B cell (primary cell): ENCODE measurements around the gene H6PD. TPM values are rescaled to one million over a fixed set of nuclear protein-coding genes. Genes with fewer than 3 reads are reported as not detected.

Experiments used
- ATAC-seq: fragments of 200-7000 bp; cut with Tn5 transposase; one replicate; pipeline ENCODE4 v1.10.0; 2021; ENCODE audit warnings: low read depth, mild to moderate bottlenecking, moderate number of reproducible peaks, moderate library complexity
- CTCF ChIA-PET: fragments of 350-600 bp; sonication (Branson Sonifier 250); formaldehyde crosslinking; loops from one replicate; lab custom pipeline; 2021; ENCODE audit warnings: antibody characterized with exemption, inconsistent platforms; lab: Charles Lee
- POLR2A ChIA-PET: fragments of 350-600 bp; sonication (Branson Sonifier 250); formaldehyde crosslinking; loops from one replicate; lab custom pipeline; 2021; ENCODE audit warnings: antibody characterized with exemption; lab: Charles Lee
- DNase-seq: peaks from one replicate; pipeline ENCODE4 v3.0.0; 2013
- H2AFZ ChIP-seq: 2 replicates; pipeline ENCODE4 v1.6.1; 2012; ENCODE audit warnings: mild to moderate bottlenecking, low read depth, low read length; ENCODE audit not compliant: insufficient read depth, poor library complexity, severe bottlenecking
- H3K27ac ChIP-seq, 2 donors: 1 replicate in 1 of 2; 2 replicates in 1 of 2; pipeline ENCODE4 v1.5.1; 2012 to 2013; ENCODE audit warnings: low read length in 2 of 2, mild to moderate bottlenecking in 2 of 2, moderate library complexity in 1 of 2
- H3K27me3 ChIP-seq, 4 experiments: fragments of 200-600 bp in 1 of 4; sonication (generic) in 1 of 4; replicated peaks in 1 of 4; 1 replicate in 2 of 4; 2 replicates in 2 of 4; pipeline versions ENCODE4 v1.6.1 to v1.7.0; 2013 to 2016; ENCODE audit warnings: low read length in 3 of 4, mild to moderate bottlenecking in 2 of 4, mixed read lengths in 1 of 4, moderate library complexity in 1 of 4; ENCODE audit not compliant: insufficient read depth in 4 of 4, control insufficient read depth in 3 of 4; ENCODE audit errors: control extremely low read depth in 1 of 4
- H3K36me3 ChIP-seq, 2 experiments: replicated peaks in 1 of 2; 1 replicate in 1 of 2; 2 replicates in 1 of 2; pipeline versions ENCODE4 v1.6.1 to v1.7.1; 2013; ENCODE audit warnings: low read length in 1 of 2; ENCODE audit not compliant: insufficient read depth in 2 of 2, control insufficient read depth in 1 of 2; ENCODE audit errors: control extremely low read depth in 1 of 2, extremely low read depth in 1 of 2
- H3K4me1 ChIP-seq, 2 donors: fragments of 200-600 bp in 1 of 2; sonication (generic) in 1 of 2; 1 replicate in 1 of 2; 2 replicates in 1 of 2; pipeline versions ENCODE4 v1.5.1 to v1.6.1; 2013 to 2017; ENCODE audit warnings: low read length in 2 of 2; ENCODE audit not compliant: control insufficient read depth in 2 of 2, insufficient read depth in 2 of 2
- H3K4me2 ChIP-seq: replicated peaks from 2 replicates; pipeline ENCODE3; 2012; ENCODE audit warnings: mild to moderate bottlenecking, low read depth, low read length; ENCODE audit not compliant: poor library complexity, severe bottlenecking
- H3K4me3 ChIP-seq, 5 experiments: fragments of 200-600 bp in 1 of 5; sonication (generic) in 1 of 5; 1 replicate in 3 of 5; 2 replicates in 2 of 5; pipeline versions ENCODE4 v1.5.1 to v1.7.0; 2011 to 2016; ENCODE audit warnings: low read length in 4 of 5, mild to moderate bottlenecking in 4 of 5, low read depth in 2 of 5, control low read depth in 1 of 5, moderate library complexity in 1 of 5; ENCODE audit not compliant: insufficient read depth in 1 of 5; ENCODE audit errors: control extremely low read depth in 1 of 5, extremely low read depth in 1 of 5
- H3K79me2 ChIP-seq: fragments of 200-600 bp; sonication (generic); one replicate; pipeline ENCODE4 v1.6.0; 2016; ENCODE audit warnings: low read length; ENCODE audit not compliant: control insufficient read depth, insufficient read depth
- H3K9ac ChIP-seq: fragments of 200-600 bp; sonication (generic); 2 replicates; pipeline ENCODE4 v1.6.1; 2017; ENCODE audit warnings: mild to moderate bottlenecking, low read length, moderate library complexity
- H3K9me3 ChIP-seq, 3 donors: one replicate each; pipeline versions ENCODE4 v1.6.1 to v1.7.1; 2013; ENCODE audit warnings: low read length in 2 of 3; ENCODE audit not compliant: control insufficient read depth in 2 of 3, insufficient read depth in 1 of 3; ENCODE audit errors: control extremely low read depth in 1 of 3
- H4K20me1 ChIP-seq: 2 replicates; pipeline ENCODE4 v1.6.0; 2012; ENCODE audit warnings: mild to moderate bottlenecking, low read length; ENCODE audit not compliant: insufficient read depth, control insufficient read depth, poor library complexity, severe bottlenecking
- H3K27ac Mint-ChIP-seq: one replicate; pipeline ENCODE4 v1.8.0; 2021; ENCODE audit warnings: mixed read lengths
- H3K27me3 Mint-ChIP-seq: one replicate; pipeline ENCODE4 v1.8.0; 2021; ENCODE audit warnings: mixed read lengths
- H3K4me1 Mint-ChIP-seq: one replicate; pipeline ENCODE4 v1.8.0; 2021; ENCODE audit warnings: mixed read lengths
- H3K4me3 Mint-ChIP-seq: one replicate; pipeline ENCODE4 v1.8.0; 2021; ENCODE audit warnings: mixed read lengths
- H3K9me3 Mint-ChIP-seq: one replicate; pipeline ENCODE4 v1.8.0; 2022; ENCODE audit warnings: mixed read lengths; ENCODE audit not compliant: insufficient read depth
- CTCF ChIP-seq: fragments of 200-600 bp; IDR thresholded peaks from one replicate; pipeline ENCODE4 v1.8.0; 2022; ENCODE audit warnings: antibody characterized with exemption, mild to moderate bottlenecking
- EZH2 ChIP-seq: IDR thresholded peaks from 2 replicates; pipeline ENCODE4 v1.6.1; 2012; ENCODE audit warnings: borderline replicate concordance, low read depth, mild to moderate bottlenecking, moderate library complexity, low read length; ENCODE audit not compliant: insufficient read depth, poor library complexity, severe bottlenecking
- WGBS: methylation state at CpG from one replicate; pipeline ENCODE4 v1.1.5; 2013; ENCODE audit warnings: missing lambda C conversion rate; ENCODE audit not compliant: insufficient coverage; 5-methylcytosine and 5-hydroxymethylcytosine counted together
- intact Hi-C: fragments of 100-400 bp; cut with micrococcal nuclease; formaldehyde crosslinking; loops from one replicate; pipeline ENCODE4 v1.10.0; 2022
- polyA plus RNA-seq: library from polyadenylated mRNA; depleted of rRNA; stranded (reverse); fragments of >200 nt; gene quantifications from 2 replicates; pipeline ENCODE4 v1.2.3, GENCODE V29; 2012
- total RNA-seq, 2 donors: library from RNA; stranded (reverse); fragments of 120-200 nt in 1 of 2; gene quantifications; 1 replicate in 1 of 2; 2 replicates in 1 of 2; pipeline versions ENCODE4 v1.2.3 to v1.2.4, GENCODE V29; 2013 to 2022

Gene H6PD
- total and polyA plus RNA-seq, 2 donors (not counting 1 experiment from before 2014, with no cell fraction given) = 11.3 to 30.2 TPM

- intact Hi-C loops = no loop called here
- H3K4me1 ChIP-seq = peaks cover 0 to 8% of the 10 kb centered on the region in 2 donors
- no peak overlapping the region for H3K27ac ChIP-seq
- H3K9ac ChIP-seq = no peak overlapping the region
- Mint-ChIP-seq H3K27ac (no peak overlapping the region), H3K27me3 (no peaks in the 10 kb centered on the region), H3K9me3 (no peaks in the 10 kb centered on the region), H3K4me3 (no peak overlapping the region), H3K4me1 (peaks cover 9% of the 10 kb centered on the region)
- peaks cover 6 to 42% of the 10 kb centered on the region in 2 experiments for H3K36me3 ChIP-seq
- TF ChIP-seq EZH2 (no peak), CTCF (no peak)
- DNase-seq = no peak
- ATAC-seq = no peak
- CTCF ChIA-PET = no interaction called here
- no peak overlapping the region for H3K4me2 ChIP-seq
- POLR2A ChIA-PET = no interaction called here
- WGBS = 96% methylated on average over 11 of the region's 21 CpGs
- no peaks in the 10 kb centered on the region for H3K27me3 ChIP-seq
- peaks cover 34% of the 10 kb centered on the region for H4K20me1 ChIP-seq
- peaks cover 21% of the 10 kb centered on the region for H3K79me2 ChIP-seq
- no peak overlapping the region for H2AFZ ChIP-seq
- H3K4me3 ChIP-seq = no peak overlapping the region
- no peaks in the 10 kb centered on the region for H3K9me3 ChIP-seq
Measured at GRCh38 chr1:9248341-9249262, 14.0 kb downstream of the H6PD start.

DNA sequence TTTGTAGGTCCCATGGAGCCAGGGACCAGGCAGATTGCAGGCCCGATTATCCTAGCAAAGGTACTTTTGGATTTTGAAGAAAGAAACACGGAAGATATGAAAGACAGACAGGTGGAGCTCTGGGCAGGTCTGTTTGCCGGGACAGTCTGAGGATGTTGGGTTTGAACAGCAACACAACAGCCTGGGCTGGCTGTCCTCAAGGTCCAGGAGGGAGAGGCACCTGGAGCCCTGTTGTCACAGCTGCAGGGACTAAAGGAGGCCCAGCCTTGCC is 14.6 kb downstream of the H6PD start:
- ChIA-PET CTCF (no interaction called here), POLR2A (no interaction called here)
- intact Hi-C loops = no loop called here
- Histone ChIP-seq H3K4me1 (peaks cover 0 to 7% of the 10 kb centered on the region in 2 donors), H3K4me3 (no peak overlapping the region), H3K4me2 (no peak overlapping the region), H3K27ac (no peak overlapping the region), H3K9ac (no peak overlapping the region), H3K36me3 (peaks cover 6 to 36% of the 10 kb centered on the region in 2 experiments), H3K9me3 (no peaks in the 10 kb centered on the region), H3K27me3 (no peaks in the 10 kb centered on the region), H3K79me2 (peaks cover 21% of the 10 kb centered on the region), H4K20me1 (peaks cover 28% of the 10 kb centered on the region), H2AFZ (no peak overlapping the region)
- Mint-ChIP-seq H3K27ac (no peak overlapping the region), H3K4me3 (no peak overlapping the region), H3K9me3 (no peaks in the 10 kb centered on the region), H3K27me3 (no peaks in the 10 kb centered on the region), H3K4me1 (peaks cover 7% of the 10 kb centered on the region)
- DNase-seq = no peak
- WGBS = 100% methylated on average over 3 of the region's 3 CpGs
- ATAC-seq = no peak
- TF ChIP-seq EZH2 (no peak), CTCF (no peak)
